Measurements from ENCODE around the gene GABRG3. TPM values are rescaled to one million over a fixed set of nuclear protein-coding genes. Genes with fewer than 3 reads are reported as not detected.

GABRG3 gene
- total and polyA plus RNA-seq, 10 of the 15 experiments (the other 5 are each of a cell fraction or from before 2014, with no cell fraction given), result 0.15 TPM; not detected in 9

DNA sequence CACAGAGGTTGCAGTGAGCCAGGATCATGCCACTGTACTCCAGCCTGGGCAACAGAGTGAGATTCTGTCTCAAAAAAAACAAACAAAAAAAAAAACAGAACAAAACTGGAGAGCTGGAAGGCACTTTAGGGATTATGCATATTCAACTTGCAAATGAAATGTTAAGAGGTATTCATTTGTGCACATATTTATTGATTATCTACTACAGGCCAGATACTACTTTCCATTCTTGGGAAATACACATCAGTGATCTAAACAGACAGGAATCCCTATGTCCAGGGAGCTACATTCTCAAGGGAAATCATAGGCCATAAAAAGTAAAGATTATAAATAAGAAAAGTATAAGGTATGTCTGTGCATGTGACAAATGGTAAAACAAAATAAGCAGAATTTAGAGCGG, 322.6 kb downstream of the GABRG3 start:
- FAIRE-seq (no peak), DNase-seq (ENCODE audit: low read depth, low spot score) (no peak), ATAC-seq (no peak)
- CTCF ChIA-PET, result no interaction called here
- no TSS peak for BruUV-seq (replicated peaks)
- H3K27me3 ChIP-seq (replicated peaks in 1 of 2; ENCODE audit: control insufficient read depth in 2 of 2, insufficient read depth in 2 of 2, low read length in 1 of 2), result no peaks in the 10 kb centered on the region
- H3K4me1 ChIP-seq (ENCODE audit: control insufficient read depth, insufficient read depth, low read length), result no peaks in the 10 kb centered on the region
- no peak overlapping the region for H3K27ac ChIP-seq (ENCODE audit: control insufficient read depth, insufficient read depth)
- WGBS (ENCODE audit: insufficient coverage, insufficient replicate concordance, low lambda C conversion rate, missing lambda C conversion rate), result 71% methylated on average over 1 of the region's 1 CpG
- no peaks in the 10 kb centered on the region for H3K36me3 ChIP-seq (ENCODE audit: control insufficient read depth in 2 of 2, insufficient read depth in 2 of 2, low read length in 1 of 2)
- H3K79me2 ChIP-seq (ENCODE audit: control insufficient read depth, insufficient read depth, low read length), result no peaks in the 10 kb centered on the region
- POLR2A ChIA-PET, result no interaction called here
- no peaks in the 10 kb centered on the region for H4K20me1 ChIP-seq (ENCODE audit: control insufficient read depth, insufficient read depth)
- no peak overlapping the region for H3K9ac ChIP-seq (ENCODE audit: control insufficient read depth, insufficient read depth, low read length)
- no peak overlapping the region for H3K4me2 ChIP-seq (ENCODE audit: control insufficient read depth, insufficient read depth)
- TF ChIP-seq SPI1 (IDR thresholded peaks at IDR 0.05; ENCODE audit: borderline replicate concordance, insufficient read depth, low read depth, low read length), result no peak
- TF ChIP-seq CHD4 (IDR thresholded peaks at IDR 0.05), result no peak
- TF ChIP-seq RELA (IDR thresholded peaks at IDR 0.05; ENCODE audit: borderline replicate concordance, partially characterized antibody), result no peak
- no peak for TF ChIP-seq ZNF207 (IDR thresholded peaks at IDR 0.05; ENCODE audit: borderline replicate concordance)
- no peak for TF ChIP-seq ATF7 (IDR thresholded peaks at IDR 0.05; ENCODE audit: low read depth)
- TF ChIP-seq KLF5 (IDR thresholded peaks at IDR 0.05; ENCODE audit: partially characterized antibody), result no peak
- TF ChIP-seq SRF (IDR thresholded peaks at IDR 0.05; ENCODE audit: low read depth in 2 of 2, low read length in 2 of 2), result no peak
- TF ChIP-seq SIX5 (IDR thresholded peaks at IDR 0.05; ENCODE audit: low read depth, low read length, severe bottlenecking), result no peak
- TF ChIP-seq USF2 (IDR thresholded peaks at IDR 0.05; ENCODE audit: borderline replicate concordance, low read depth, low read length), result no peak
- TF ChIP-seq ZNF384 (IDR thresholded peaks at IDR 0.05; ENCODE audit: borderline replicate concordance, low read depth, low read length), result no peak
- no peak for TF ChIP-seq USF1 (IDR thresholded peaks at IDR 0.05; ENCODE audit: borderline replicate concordance, extremely low read length, insufficient read depth, low read depth, low read length)
- TF ChIP-seq SMC3 (IDR thresholded peaks at IDR 0.05; ENCODE audit: borderline replicate concordance, low read length), result no peak
- TF ChIP-seq BACH1 (IDR thresholded peaks at IDR 0.05; ENCODE audit: borderline replicate concordance), result no peak
- TF ChIP-seq MYC (IDR thresholded peaks at IDR 0.05; ENCODE audit: insufficient read depth, insufficient read length, insufficient replicate concordance, low read length, severe bottlenecking), result no peak
- no peak for TF ChIP-seq RBBP5 (conservative IDR thresholded peaks at IDR 0.05)
- no peak for TF ChIP-seq PML (IDR thresholded peaks at IDR 0.05; ENCODE audit: low read length)
- TF ChIP-seq, protein P1, sequence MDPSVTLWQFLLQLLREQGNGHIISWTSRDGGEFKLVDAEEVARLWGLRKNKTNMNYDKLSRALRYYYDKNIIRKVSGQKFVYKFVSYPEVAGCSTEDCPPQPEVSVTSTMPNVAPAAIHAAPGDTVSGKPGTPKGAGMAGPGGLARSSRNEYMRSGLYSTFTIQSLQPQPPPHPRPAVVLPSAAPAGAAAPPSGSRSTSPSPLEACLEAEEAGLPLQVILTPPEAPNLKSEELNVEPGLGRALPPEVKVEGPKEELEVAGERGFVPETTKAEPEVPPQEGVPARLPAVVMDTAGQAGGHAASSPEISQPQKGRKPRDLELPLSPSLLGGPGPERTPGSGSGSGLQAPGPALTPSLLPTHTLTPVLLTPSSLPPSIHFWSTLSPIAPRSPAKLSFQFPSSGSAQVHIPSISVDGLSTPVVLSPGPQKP (IDR thresholded peaks at IDR 0.05; ENCODE audit: low read depth, low read length), result no peak
- no peak for TF ChIP-seq NBN (IDR thresholded peaks at IDR 0.05)
- no peak for TF ChIP-seq JUNB (IDR thresholded peaks at IDR 0.05)
- no peak overlapping the region for H3K4me3 ChIP-seq
- SMC1A ChIA-PET (ENCODE audit: uncharacterized antibody, unreplicated experiment), result no interaction called here
- RAD21 ChIA-PET (ENCODE audit: unreplicated experiment), result no interaction called here
- intact Hi-C loops (cut with micrococcal nuclease; ENCODE audit: unreplicated experiment) (no loop called here), in situ Hi-C loops (cut with MboI) (no loop called here)
- H3K9me3 ChIP-seq (replicated peaks; ENCODE audit: control insufficient read depth, insufficient read depth, low read length), result no peaks in the 10 kb centered on the region; the same call in 2 of the 3 replicates
- no peak overlapping the region for H2AFZ ChIP-seq (ENCODE audit: control insufficient read depth, low read depth, low read length)
